ENCODE measurements around the gene PACRG. TPM values are rescaled to one million over a fixed set of nuclear protein-coding genes. Genes with fewer than 3 reads are reported as not detected.
"Not testable (repeated sequence)": the region's sequence is repeated elsewhere in the genome, so short reads cannot be mapped to it uniquely, and the experiment has no call there.

Gene PACRG
- total RNA-seq, result 4.3 TPM

GRCh38 chr6:162727322-162728182 is at the start of gene PACRG, which contains the start of gene PRKN:
PACRG (plus strand) TSS chr6:162727974.
PRKN (minus strand) TSS chr6:162727766.
- DNase-seq (ENCODE audit: low spot score) (peak; percentile 99), ATAC-seq (peak; percentile 100)
- intact Hi-C loops (cut with DNase I), result no loop called here

- intact Hi-C loops (cut with DNase I); ATAC-seq; DNase-seq (ENCODE audit: low spot score): not testable (repeated sequence)
Measured at GRCh38 chr6:162678896-162679295, 48.9 kb upstream of the PACRG start.

- intact Hi-C loops (cut with DNase I), result no loop called here
- ATAC-seq, result no peak
- DNase-seq (ENCODE audit: low spot score), result no peak
Measured at GRCh38 chr6:162679681-162680080, 48.1 kb upstream of the PACRG start.

- intact Hi-C loops (cut with DNase I), result no loop called here
- ATAC-seq, result no peak
- DNase-seq (ENCODE audit: low spot score), result no peak
Measured at GRCh38 chr6:162680367-162680766, 47.4 kb upstream of the PACRG start.

GRCh38 chr6:162680871-162681270 is 46.9 kb upstream of the PACRG start:
- intact Hi-C loops (cut with DNase I), result no loop called here
- DNase-seq (ENCODE audit: low spot score) (no peak), ATAC-seq (no peak)

GRCh38 chr6:162681447-162681846 is 46.3 kb upstream of the PACRG start:
- intact Hi-C loops (cut with DNase I), result no loop called here

GRCh38 chr6:162683135-162683534 is 44.6 kb upstream of the PACRG start:
- intact Hi-C loops (cut with DNase I), result no loop called here
- no peak for DNase-seq (ENCODE audit: low spot score)
- no peak for ATAC-seq

More at GRCh38 chr6:162681447-162681846, 46.3 kb upstream of the PACRG start:
- no peak for ATAC-seq
- no peak for DNase-seq (ENCODE audit: low spot score)

GRCh38 chr6:162684052-162684451 is 43.7 kb upstream of the PACRG start:
- no peak for ATAC-seq
- intact Hi-C loops (cut with DNase I), result no loop called here
- no peak for DNase-seq (ENCODE audit: low spot score)

- DNase-seq (ENCODE audit: low spot score), result no peak
- intact Hi-C loops (cut with DNase I), result no loop called here
- ATAC-seq, result no peak
Measured at GRCh38 chr6:162684961-162685360, 42.8 kb upstream of the PACRG start.

GRCh38 chr6:162685586-162685985 is 42.2 kb upstream of the PACRG start:
- intact Hi-C loops (cut with DNase I), result no loop called here
- no peak for ATAC-seq
- no peak for DNase-seq (ENCODE audit: low spot score)

- intact Hi-C loops (cut with DNase I), result no loop called here
- DNase-seq (ENCODE audit: low spot score) (no peak), ATAC-seq (no peak)
Measured at GRCh38 chr6:162688751-162689345, 38.9 kb upstream of the PACRG start.

- intact Hi-C loops (cut with DNase I), result no loop called here
- ATAC-seq (no peak), DNase-seq (ENCODE audit: low spot score) (no peak)
Measured at GRCh38 chr6:162690158-162690557, 37.6 kb upstream of the PACRG start.

- intact Hi-C loops (cut with DNase I), result no loop called here
- ATAC-seq (no peak), DNase-seq (ENCODE audit: low spot score) (no peak)
Measured at GRCh38 chr6:162697872-162698403, 29.8 kb upstream of the PACRG start.

GRCh38 chr6:162698440-162698839 is 29.3 kb upstream of the PACRG start:
- DNase-seq (ENCODE audit: low spot score), result no peak
- ATAC-seq, result no peak
- intact Hi-C loops (cut with DNase I), result no loop called here

- ATAC-seq (no peak), DNase-seq (ENCODE audit: low spot score) (no peak)
Measured at GRCh38 chr6:162699961-162700360, 27.8 kb upstream of the PACRG start.

GRCh38 chr6:162700966-162701365 is 26.8 kb upstream of the PACRG start:
- intact Hi-C loops (cut with DNase I), result no loop called here
- DNase-seq (ENCODE audit: low spot score) (no peak), ATAC-seq (no peak)

More at GRCh38 chr6:162699961-162700360, 27.8 kb upstream of the PACRG start:
- intact Hi-C loops (cut with DNase I), result no loop called here

- no peak for ATAC-seq
- intact Hi-C loops (cut with DNase I), result no loop called here
Measured at GRCh38 chr6:162701551-162701950, 26.2 kb upstream of the PACRG start.

GRCh38 chr6:162702446-162702845 is 25.3 kb upstream of the PACRG start:
- intact Hi-C loops (cut with DNase I), result no loop called here
- no peak for DNase-seq (ENCODE audit: low spot score)
- ATAC-seq, result no peak

More at GRCh38 chr6:162701551-162701950, 26.2 kb upstream of the PACRG start:
- no peak for DNase-seq (ENCODE audit: low spot score)

- ATAC-seq (no peak), DNase-seq (ENCODE audit: low spot score) (no peak)
- intact Hi-C loops (cut with DNase I), result no loop called here
Measured at GRCh38 chr6:162704001-162704400, 23.8 kb upstream of the PACRG start.

- DNase-seq (ENCODE audit: low spot score) (no peak), ATAC-seq (no peak)
- intact Hi-C loops (cut with DNase I), result no loop called here
Measured at GRCh38 chr6:162705736-162706135, 22.0 kb upstream of the PACRG start.
